Fibroblast of skin of right quadriceps (primary cell): ENCODE results near the gene TBX22.
"Not testable (repeated sequence)": the region's sequence is repeated elsewhere in the genome, so short reads cannot be mapped to it uniquely, and the experiment has no call there.

Source experiments
- DNase-seq: peaks from one replicate; pipeline ENCODE4 v3.0.0-alpha.2; 2013

The TBX22 gene, protein sequence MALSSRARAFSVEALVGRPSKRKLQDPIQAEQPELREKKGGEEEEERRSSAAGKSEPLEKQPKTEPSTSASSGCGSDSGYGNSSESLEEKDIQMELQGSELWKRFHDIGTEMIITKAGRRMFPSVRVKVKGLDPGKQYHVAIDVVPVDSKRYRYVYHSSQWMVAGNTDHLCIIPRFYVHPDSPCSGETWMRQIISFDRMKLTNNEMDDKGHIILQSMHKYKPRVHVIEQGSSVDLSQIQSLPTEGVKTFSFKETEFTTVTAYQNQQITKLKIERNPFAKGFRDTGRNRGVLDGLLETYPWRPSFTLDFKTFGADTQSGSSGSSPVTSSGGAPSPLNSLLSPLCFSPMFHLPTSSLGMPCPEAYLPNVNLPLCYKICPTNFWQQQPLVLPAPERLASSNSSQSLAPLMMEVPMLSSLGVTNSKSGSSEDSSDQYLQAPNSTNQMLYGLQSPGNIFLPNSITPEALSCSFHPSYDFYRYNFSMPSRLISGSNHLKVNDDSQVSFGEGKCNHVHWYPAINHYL

DNA sequence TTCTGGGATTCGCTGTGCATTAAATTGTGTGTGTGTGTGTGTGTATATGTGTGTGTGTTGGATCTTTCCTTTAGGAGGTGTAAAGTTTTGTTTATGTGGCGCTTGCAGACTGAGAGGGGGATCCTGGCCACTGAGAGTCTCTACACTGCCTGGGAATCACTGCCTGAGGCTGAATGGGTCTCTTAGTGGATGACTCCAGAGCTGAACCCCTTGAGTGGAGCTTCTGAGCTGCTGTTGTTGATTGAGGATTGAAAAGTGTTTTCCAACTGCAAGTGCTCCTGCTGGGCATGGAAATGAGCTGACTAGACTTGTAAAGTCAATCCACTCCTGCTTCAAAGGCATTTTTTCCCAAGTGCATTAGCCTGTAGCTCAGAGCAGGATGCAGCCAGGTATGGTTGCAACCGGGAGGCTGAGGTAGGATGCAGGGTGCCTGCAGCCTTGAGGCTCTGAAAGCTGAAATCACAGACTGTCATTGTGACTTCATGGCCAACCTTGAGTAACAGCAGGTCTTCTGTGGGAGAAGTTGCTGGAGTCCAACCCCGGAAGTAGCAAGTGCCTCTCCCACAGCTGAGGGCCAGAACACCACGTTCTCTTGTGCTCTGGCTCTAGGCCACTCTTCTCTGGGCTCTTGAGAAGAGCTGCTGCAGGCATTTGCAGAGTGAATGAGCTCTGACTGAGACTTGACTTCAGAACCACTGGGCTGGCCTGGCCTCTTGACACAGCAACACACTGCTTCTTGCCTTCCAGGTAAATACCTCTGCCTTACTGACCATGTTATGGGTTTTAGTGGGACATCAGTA lies at the start of gene TBX22:
Gene TBX22, plus strand, starts transcription at position 613 of the 800 bp plus-strand sequence. CDS start 7,517 bp downstream, outside the sequence.
- no peak for DNase-seq

DNA sequence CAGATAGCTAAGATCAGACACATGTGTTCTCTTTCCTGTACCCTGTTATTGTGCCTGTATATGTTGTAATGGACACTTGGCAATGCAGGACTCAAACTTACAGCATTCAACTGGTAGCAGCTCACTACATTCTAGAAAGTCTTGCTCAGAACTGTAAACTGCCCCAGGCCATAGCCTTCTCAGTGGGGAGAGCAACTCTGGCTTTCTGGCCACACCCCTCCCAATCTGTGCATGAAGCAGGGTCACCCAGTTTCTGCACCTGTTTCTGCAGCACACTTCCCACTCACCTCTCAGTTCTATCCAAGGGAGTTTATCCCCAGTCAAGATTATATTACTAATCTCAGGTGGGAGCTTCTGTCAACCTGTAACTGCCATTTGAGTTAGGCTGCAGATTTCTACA lies 38.9 kb upstream of the TBX22 start:
- no peak for DNase-seq

DNA sequence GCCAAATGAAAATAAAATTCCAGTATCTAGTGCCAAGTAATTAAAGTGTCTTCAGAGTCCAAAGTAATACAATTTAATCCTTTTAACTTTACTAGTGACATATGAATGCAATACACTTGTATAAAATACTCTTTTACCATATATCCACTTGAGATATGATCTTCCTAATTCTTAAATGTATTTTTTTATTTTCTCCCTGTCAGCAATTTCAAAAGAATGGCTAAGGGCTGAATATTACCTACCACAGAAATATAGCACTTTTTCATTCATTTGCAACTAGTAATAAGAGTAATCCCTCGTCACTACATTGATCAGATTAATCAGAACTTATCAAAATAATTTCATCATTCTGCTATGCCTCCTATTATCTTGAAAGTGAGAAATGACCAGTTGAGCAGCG lies 10.1 kb upstream of the TBX22 start:
- no peak for DNase-seq

DNA sequence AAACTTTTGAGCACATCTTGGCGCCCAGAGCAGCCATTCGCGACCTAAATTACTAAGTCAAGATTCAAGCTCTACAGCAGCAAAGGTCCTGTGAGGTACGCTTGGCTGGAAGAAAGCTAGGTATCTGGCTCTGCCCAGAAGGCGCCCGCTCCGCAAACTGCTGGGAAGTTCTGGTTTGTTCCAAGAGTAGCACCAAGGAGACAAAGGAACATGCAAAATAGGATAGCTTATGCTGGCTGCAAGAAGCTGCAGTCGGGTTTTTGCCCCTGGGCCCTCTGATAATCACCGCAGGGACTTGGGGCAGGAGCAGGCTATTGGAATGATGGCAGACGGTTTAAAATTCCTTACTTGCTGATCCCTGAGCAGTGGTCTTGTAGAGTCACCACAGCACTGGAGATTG lies 3.0 kb upstream of the TBX22 start:
- DNase-seq: no peak

DNA sequence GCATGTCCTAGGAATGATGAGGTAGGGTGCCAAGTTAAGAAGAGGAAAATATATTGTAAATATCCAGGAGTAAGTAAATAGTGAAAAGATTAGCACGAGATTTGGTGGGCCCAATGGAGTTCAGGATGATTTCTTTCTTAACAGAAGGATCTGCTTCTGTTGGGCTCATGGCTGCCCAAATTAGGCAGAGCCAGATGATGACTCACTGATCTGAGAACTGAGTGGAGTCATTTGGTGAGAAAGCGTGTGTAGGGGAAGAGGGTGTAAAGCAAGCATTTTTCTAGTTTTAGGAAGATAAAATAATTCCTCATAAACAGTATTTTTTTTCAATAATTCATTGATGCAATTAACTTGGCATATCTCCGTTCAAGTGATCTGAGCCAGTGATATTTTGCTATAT lies 1.6 kb downstream of the TBX22 start:
- no peak for DNase-seq

DNA sequence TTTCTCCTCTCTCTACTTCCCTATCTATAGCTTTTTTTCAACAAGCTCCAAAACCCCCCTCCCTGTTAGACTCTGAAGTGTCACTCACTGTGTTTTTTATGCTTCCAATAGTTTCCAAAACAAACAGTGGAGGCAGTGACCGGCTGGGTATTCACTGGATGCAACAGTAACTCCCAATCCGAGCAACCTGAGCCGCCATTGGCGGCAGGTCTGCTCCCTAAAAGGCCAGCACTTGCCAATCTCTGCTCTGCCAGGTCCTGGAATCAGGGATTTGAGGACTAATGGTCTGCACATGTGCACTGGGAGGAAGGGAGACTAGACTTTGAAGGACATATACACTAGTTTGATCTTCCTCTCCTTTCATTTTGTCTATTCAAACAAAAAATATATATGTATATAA lies 7.1 kb downstream of the TBX22 start:
- no peak for DNase-seq

DNA sequence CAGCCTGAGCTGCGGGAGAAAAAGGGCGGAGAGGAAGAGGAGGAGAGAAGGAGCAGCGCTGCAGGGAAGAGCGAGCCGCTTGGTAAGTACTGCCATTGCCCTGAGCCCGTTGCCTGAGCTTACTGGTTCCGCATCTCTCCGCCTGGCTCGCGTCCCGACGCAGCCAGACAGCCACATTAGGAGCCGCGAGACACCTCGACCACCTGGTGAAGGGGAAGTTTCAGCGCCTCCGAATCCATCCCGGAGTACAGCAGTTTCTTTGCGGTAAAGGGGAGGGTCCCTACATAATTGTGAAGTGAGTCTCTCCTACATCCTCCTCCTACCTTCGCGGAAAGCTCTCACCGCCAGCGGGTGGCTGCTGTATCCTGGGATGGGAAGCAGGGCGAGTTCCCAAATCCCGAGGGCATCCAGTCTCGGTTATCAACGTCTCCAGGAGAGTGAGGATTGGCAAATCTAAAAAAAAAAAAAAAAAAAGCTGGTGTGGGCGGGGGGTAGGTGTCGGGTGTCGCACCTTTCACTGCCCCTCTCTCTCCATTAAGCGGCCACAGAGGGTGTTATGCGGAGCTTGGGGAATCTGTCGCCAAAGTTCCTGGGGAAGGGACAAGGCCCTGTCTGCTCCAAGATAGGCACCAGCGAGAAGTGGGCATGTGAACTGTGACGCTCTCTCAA lies 7.9 kb downstream of the TBX22 start:
- no peak for DNase-seq

DNA sequence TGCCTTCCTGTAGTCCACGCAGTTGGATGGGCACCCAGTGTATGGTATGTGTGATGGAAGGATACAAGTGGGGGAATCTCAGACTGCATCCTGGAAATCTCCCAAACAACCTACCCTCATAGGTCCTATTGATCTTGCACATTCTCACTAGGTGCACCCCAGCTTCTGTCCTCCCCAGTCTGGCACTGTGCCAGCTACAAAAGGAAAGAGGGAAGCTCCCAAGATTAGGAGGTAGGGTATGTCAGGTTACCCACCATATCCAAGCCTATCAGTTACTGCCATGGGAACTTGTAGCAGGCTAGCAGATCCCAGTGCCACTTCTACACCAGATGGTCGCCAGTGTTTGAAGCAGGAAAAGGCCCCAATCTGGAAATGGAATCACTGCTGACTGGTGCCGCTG lies 11.6 kb downstream of the TBX22 start:
- no peak for DNase-seq

DNA sequence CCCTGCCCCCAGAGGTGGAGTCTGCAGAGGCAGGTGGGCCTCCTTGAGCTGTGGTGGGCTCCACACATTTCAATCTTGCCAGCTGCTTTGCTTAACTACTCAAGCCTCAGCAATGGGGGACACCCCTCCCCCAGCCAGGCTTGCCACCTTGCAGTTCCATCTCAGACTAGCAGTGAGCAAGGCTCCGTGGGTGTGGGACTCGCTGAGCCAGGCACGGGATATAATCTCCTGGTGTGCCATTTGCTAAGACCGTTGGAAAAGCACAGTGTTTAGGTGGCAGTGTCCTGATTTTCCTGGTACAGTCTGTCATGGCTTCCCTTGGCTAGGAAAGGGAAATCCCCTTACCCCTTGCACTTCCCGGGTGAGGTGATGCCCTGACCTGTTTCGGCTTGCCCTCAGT lies 51.6 kb downstream of the TBX22 start:
- DNase-seq: not testable (repeated sequence)

DNA sequence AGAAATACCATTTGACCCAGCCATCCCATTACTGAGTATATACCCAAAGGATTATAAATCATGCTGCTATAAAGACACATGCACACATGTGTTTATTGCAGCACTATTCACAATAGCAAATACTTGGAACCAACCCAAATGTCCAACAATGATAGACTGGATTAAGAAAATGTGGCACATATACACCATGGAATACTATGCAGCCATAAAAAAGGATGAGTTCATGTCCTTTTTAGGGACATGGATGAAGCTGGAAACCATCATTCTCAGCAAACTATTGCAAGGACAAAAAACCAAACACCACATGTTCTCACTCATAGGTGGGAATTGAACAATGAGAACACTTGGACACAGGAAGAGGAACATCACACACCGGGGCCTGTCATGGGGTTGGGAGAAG lies 61.1 kb downstream of the TBX22 start:
- DNase-seq: not testable (repeated sequence)
